IMR-90 (cell line): Measurements from ENCODE around the gene FAM24B. TPM values are rescaled to one million over a fixed set of nuclear protein-coding genes. Genes with fewer than 3 reads are reported as not detected.

ENCODE experiments used
- ATAC-seq: fragments of 200-7000 bp; cut with Tn5 transposase; 2 replicates; pipeline ENCODE4 v1.9.1; 2020; ENCODE audit warnings: low read depth, mild to moderate bottlenecking, moderate library complexity
- BruUV-seq: library from RNA; stranded (reverse); fragments of 400-500 nt; replicated peaks from 2 replicates; lab custom pipeline; 2021; lab: Mats Ljungman, UMichigan
- CTCF ChIA-PET: fragments of 300-600 bp; formaldehyde crosslinking; extraction: SDS; loops from one replicate; lab custom pipeline; 2021; ENCODE audit warnings: antibody characterized with exemption; lab: Yijun Ruan, JAX
- POLR2A ChIA-PET: fragments of 300-600 bp; sonication (Branson Sonifier 250); formaldehyde crosslinking; loops from one replicate; lab custom pipeline; 2022; ENCODE audit warnings: antibody characterized with exemption; ENCODE audit not compliant: unreplicated experiment; lab: Charles Lee
- DNase-seq: peaks from one replicate; pipeline ENCODE4 v3.0.0; 2013
- H2AFZ ChIP-seq: replicated peaks from 2 replicates; pipeline ENCODE3; 2013; ENCODE audit warnings: low read length, mild to moderate bottlenecking; ENCODE audit not compliant: poor library complexity
- H2AK5ac ChIP-seq: 2 replicates; pipeline ENCODE4 v1.6.1; 2013; ENCODE audit warnings: low read depth, low read length, inconsistent platforms
- H2AK9ac ChIP-seq: replicated peaks from 2 replicates; pipeline ENCODE3; 2013; ENCODE audit warnings: mild to moderate bottlenecking, low read depth, low read length, moderate library complexity; ENCODE audit not compliant: poor library complexity
- H2BK120ac ChIP-seq: 2 replicates; pipeline ENCODE4 v1.6.1; 2013; ENCODE audit warnings: low read depth, low read length, inconsistent platforms
- H2BK15ac ChIP-seq: 3 replicates; pipeline ENCODE4 v1.6.1; 2013; ENCODE audit warnings: low read depth, low read length, inconsistent platforms
- H2BK20ac ChIP-seq: 2 replicates; pipeline ENCODE4 v1.6.1; 2013; ENCODE audit warnings: low read depth, mild to moderate bottlenecking, inconsistent platforms, low read length, moderate library complexity
- H2BK5ac ChIP-seq: 2 replicates; pipeline ENCODE4 v1.6.1; 2013; ENCODE audit warnings: mild to moderate bottlenecking, low read depth, low read length, inconsistent platforms; ENCODE audit not compliant: poor library complexity, severe bottlenecking
- H3K14ac ChIP-seq: replicated peaks from 2 replicates; pipeline ENCODE4 v1.6.1; 2013; ENCODE audit warnings: low read depth, low read length, inconsistent platforms
- H3K18ac ChIP-seq: 2 replicates; pipeline ENCODE4 v1.6.1; 2013; ENCODE audit warnings: low read depth, low read length, control low read depth
- H3K23ac ChIP-seq: 2 replicates; pipeline ENCODE4 v1.6.1; 2013; ENCODE audit warnings: low read depth, low read length, inconsistent platforms
- H3K27ac ChIP-seq: 2 replicates; pipeline ENCODE4 v1.5.1; 2013; ENCODE audit warnings: mild to moderate bottlenecking, control low read depth, low read length; ENCODE audit not compliant: insufficient read depth
- H3K27me3 ChIP-seq: 2 replicates; pipeline ENCODE4 v1.6.1; 2013; ENCODE audit warnings: low read length; ENCODE audit not compliant: control insufficient read depth, insufficient read depth
- H3K36me3 ChIP-seq: 2 replicates; pipeline ENCODE4 v1.6.1; 2013; ENCODE audit warnings: low read length, mixed read lengths; ENCODE audit not compliant: control insufficient read depth, insufficient read depth
- H3K4ac ChIP-seq: 2 replicates; pipeline ENCODE4 v1.6.1; 2013; ENCODE audit warnings: low read depth, low read length, inconsistent platforms
- H3K4me1 ChIP-seq: 2 replicates; pipeline ENCODE4 v1.6.1; 2013; ENCODE audit warnings: low read length, mixed read lengths; ENCODE audit not compliant: control insufficient read depth, insufficient read depth
- H3K4me2 ChIP-seq: 2 replicates; pipeline ENCODE4 v1.6.1; 2013; ENCODE audit warnings: low read depth, mild to moderate bottlenecking, control low read depth, low read length, moderate library complexity
- H3K4me3 ChIP-seq: 2 replicates; pipeline ENCODE4 v1.5.1; 2013; ENCODE audit warnings: low read depth, mild to moderate bottlenecking, control low read depth, low read length, moderate library complexity; ENCODE audit not compliant: insufficient read depth
- H3K56ac ChIP-seq: 2 replicates; pipeline ENCODE4 v1.6.1; 2013; ENCODE audit warnings: low read length, inconsistent platforms; ENCODE audit not compliant: insufficient read depth; ENCODE audit errors: extremely low read depth
- H3K79me1 ChIP-seq, 2 experiments: 2 replicates each; pipeline ENCODE4 v1.6.1; 2013; ENCODE audit warnings: low read length in 2 of 2, inconsistent platforms in 1 of 2, low read depth in 1 of 2
- H3K9ac ChIP-seq: 2 replicates; pipeline ENCODE4 v1.6.1; 2013; ENCODE audit warnings: low read depth, low read length, control low read depth
- H3K9me1 ChIP-seq: 2 replicates; pipeline ENCODE4 v1.6.1; 2013; ENCODE audit warnings: low read length, inconsistent platforms; ENCODE audit not compliant: insufficient read depth
- H3K9me3 ChIP-seq: 2 replicates; pipeline ENCODE4 v1.6.1; 2013; ENCODE audit warnings: low read length; ENCODE audit not compliant: control insufficient read depth, insufficient read depth
- H4K20me1 ChIP-seq: 2 replicates; pipeline ENCODE4 v1.6.1; 2013; ENCODE audit warnings: low read length, inconsistent platforms; ENCODE audit not compliant: insufficient read depth
- H4K5ac ChIP-seq: 2 replicates; pipeline ENCODE4 v1.6.1; 2013; ENCODE audit warnings: mild to moderate bottlenecking, low read depth, low read length, control low read depth
- H4K8ac ChIP-seq, 2 experiments: 2 replicates each; pipeline ENCODE4 v1.6.1; 2013; ENCODE audit warnings: low read depth in 2 of 2, low read length in 2 of 2, control low read depth in 1 of 2, inconsistent platforms in 1 of 2
- H4K91ac ChIP-seq: 2 replicates; pipeline ENCODE4 v1.6.1; 2013; ENCODE audit warnings: low read depth, low read length, inconsistent platforms; ENCODE audit not compliant: insufficient read depth
- BHLHE40 ChIP-seq: fragments of 150-350 bp; IDR thresholded peaks from 2 replicates; pipeline ENCODE4 v1.6.1; 2016; ENCODE audit warnings: mild to moderate bottlenecking, low read depth, low read length
- CHD1 ChIP-seq: IDR thresholded peaks from 2 replicates; pipeline ENCODE4 v1.6.1; 2012; ENCODE audit warnings: low read depth, low read length, improper control_type of control experiment
- FOS ChIP-seq: fragments of 150-350 bp; IDR thresholded peaks from 2 replicates; pipeline ENCODE4 v1.6.1; 2016; ENCODE audit warnings: low read depth, low read length
- MAFK ChIP-seq: IDR thresholded peaks from 2 replicates; pipeline ENCODE4 v1.6.1; 2012; ENCODE audit warnings: low read depth, low read length, improper control_type of control experiment
- POLR2A ChIP-seq: IDR thresholded peaks from 2 replicates; pipeline ENCODE4 v1.6.1; 2012; ENCODE audit warnings: mild to moderate bottlenecking, low read depth, low read length
- SMC3 ChIP-seq: fragments of 150-350 bp; IDR thresholded peaks from 2 replicates; pipeline ENCODE4 v1.6.1; 2016; ENCODE audit warnings: low read depth, mild to moderate bottlenecking, antibody characterized with exemption, low read length, moderate library complexity
- dilution Hi-C: fragments of 300-500 bp; cut with HindIII; formaldehyde crosslinking; loops from one replicate; pipeline ENCODE4 v1.14.3; 2018; ENCODE audit warnings: low sequenced_read_pairs; ENCODE audit not compliant: unreplicated experiment
- in situ Hi-C: fragments of 300-500 bp; cut with MboI; formaldehyde crosslinking; loops from 3 replicates; pipeline ENCODE4 v1.14.3; 2019; ENCODE audit warnings: low sequenced_read_pairs, inconsistent platforms, mixed read lengths
- intact Hi-C: fragments of 100-400 bp; cut with micrococcal nuclease; formaldehyde crosslinking; loops from 2 replicates; pipeline ENCODE4 v1.10.0; 2022
- polyA plus RNA-seq, 3 experiments: library from polyadenylated mRNA; depleted of rRNA; stranded (reverse); fragments of >200 nt; gene quantifications; 2 replicates each; pipeline ENCODE4 v1.2.3, GENCODE V29; 2012; ENCODE audit warnings: low replicate concordance in 1 of 3
- total RNA-seq: library from RNA; depleted of rRNA; stranded (reverse); fragments of >200 nt; gene quantifications from 2 replicates; pipeline ENCODE4 v1.2.3, GENCODE V29; 2012

Gene FAM24B
- total and polyA plus RNA-seq, 2 of the 4 experiments (the other 2 are of a cell fraction): 1.6 to 4.3 TPM

- Histone ChIP-seq H3K9ac (no peak overlapping the region), H3K4me2 (no peak overlapping the region), H3K9me1 (no peaks in the 10 kb centered on the region), H3K27me3 (no peaks in the 10 kb centered on the region), H3K4me1 (peaks cover 3% of the 10 kb centered on the region), H2BK15ac (no peak overlapping the region), H2BK20ac (no peak overlapping the region), H3K23ac (no peak overlapping the region), H3K4ac (no peak overlapping the region), H3K79me1 (peaks cover 0 to 7% of the 10 kb centered on the region in 2 experiments; a peak in 1 of 4 replicates), H2AFZ (no peak overlapping the region), H4K5ac (no peak overlapping the region), H3K18ac (no peak overlapping the region), H2BK120ac (no peak overlapping the region), H3K14ac (no peak overlapping the region), H2AK9ac (no peak overlapping the region), H3K9me3 (no peaks in the 10 kb centered on the region), H2BK5ac (no peak overlapping the region), H4K91ac (no peak overlapping the region), H3K27ac (no peak overlapping the region), H4K20me1 (no peaks in the 10 kb centered on the region), H4K8ac (no peak overlapping the region), H3K56ac (no peak overlapping the region), H3K4me3 (no peak overlapping the region), H3K36me3 (no peaks in the 10 kb centered on the region), H2AK5ac (no peak overlapping the region)
- intact Hi-C loops (no loop called here), dilution Hi-C loops (no loop called here), in situ Hi-C loops (no loop called here)
- ATAC-seq (no peak), DNase-seq (no peak)
- no TSS peak for BruUV-seq
- ChIA-PET POLR2A (no interaction called here), CTCF (interaction anchor here (0.6 kb wide), 1 partner anchor 1506 kb away, joined by 3 read pairs; no protein-coding TSS in a partner anchor)
- no peak for TF ChIP-seq MAFK
- no peak for TF ChIP-seq SMC3
- no peak for TF ChIP-seq POLR2A
- no peak for TF ChIP-seq CHD1
- TF ChIP-seq FOS: no peak
- TF ChIP-seq BHLHE40: no peak
Observed at GRCh38 chr10:122882766-122883165, 3.4 kb upstream of the FAM24B start.
